ENCODE results near the gene CABLES1. TPM values are rescaled to one million over a fixed set of nuclear protein-coding genes. Genes with fewer than 3 reads are reported as not detected.

The CABLES1 gene
- total and polyA plus RNA-seq, 3 experiments from 2014 or later: 0.30 to 8.9 (median 8.0) TPM

- no peak for DNase-seq
- H3K9me3 ChIP-seq (ENCODE audit: low read length): no peaks in the 10 kb centered on the region
- Mint-ChIP-seq H3K36me3 (peaks cover 0 to 5% (median 0%) of the 10 kb centered on the region in 3 donors), H3K4me3 (no peak overlapping the region), H3K27ac (no peak overlapping the region), H3K27me3 (peaks cover 10 to 28% of the 10 kb centered on the region in 2 donors), H3K4me1 (no peaks in the 10 kb centered on the region), H3K9me3 (peaks cover 0 to 5% (median 0%) of the 10 kb centered on the region in 5 donors)
- ChIA-PET CTCF (no interaction called here), POLR2A (no interaction called here)
- no peaks in the 10 kb centered on the region for H3K4me1 ChIP-seq (ENCODE audit: insufficient read depth, low read length)
- H3K36me3 ChIP-seq (ENCODE audit: insufficient read depth, low read length): no peaks in the 10 kb centered on the region
- no peak overlapping the region for H3K27ac ChIP-seq (ENCODE audit: low read depth, low read length)
- no peaks in the 10 kb centered on the region for H3K27me3 ChIP-seq (ENCODE audit: insufficient read depth, low read length, poor library complexity, severe bottlenecking)
- H3K4me3 ChIP-seq (ENCODE audit: low read length): no peak overlapping the region
Measured at GRCh38 chr18:23209796-23210195, 74.5 kb downstream of the CABLES1 start.

DNA sequence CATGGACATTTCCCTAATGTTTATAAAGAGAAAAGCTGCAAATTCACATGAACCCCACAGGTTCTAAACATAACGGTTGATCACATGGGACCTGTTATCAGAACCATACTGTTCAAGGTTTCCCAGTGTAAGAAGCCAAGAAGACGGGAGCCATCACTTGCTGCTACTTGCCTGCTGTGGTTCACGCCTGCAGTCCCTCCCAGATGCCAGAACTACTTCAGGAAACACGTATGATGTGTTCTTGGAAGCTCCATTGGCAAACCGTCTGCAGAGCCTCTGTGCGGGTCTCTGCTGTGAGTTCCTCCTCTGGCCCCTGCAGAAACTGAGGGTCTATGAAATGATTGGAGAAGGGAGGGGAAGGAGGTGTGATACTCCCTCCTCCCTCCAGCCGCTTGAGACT, 75.2 kb downstream of the CABLES1 start:
- Mint-ChIP-seq H3K27me3 (peaks cover 10 to 28% of the 10 kb centered on the region in 2 donors), H3K27ac (no peak overlapping the region), H3K9me3 (peaks cover 0 to 5% (median 0%) of the 10 kb centered on the region in 5 donors), H3K4me1 (no peaks in the 10 kb centered on the region), H3K4me3 (no peak overlapping the region), H3K36me3 (peaks cover 0 to 5% (median 0%) of the 10 kb centered on the region in 3 donors)
- H3K4me1 ChIP-seq (ENCODE audit: insufficient read depth, low read length): no peaks in the 10 kb centered on the region
- H3K27ac ChIP-seq (ENCODE audit: low read depth, low read length): no peak overlapping the region
- H3K27me3 ChIP-seq (ENCODE audit: insufficient read depth, low read length, poor library complexity, severe bottlenecking): no peaks in the 10 kb centered on the region
- DNase-seq: peak in 1 of 5 donors; percentile 23
- ChIA-PET POLR2A (no interaction called here), CTCF (no interaction called here)
- H3K9me3 ChIP-seq (ENCODE audit: low read length): no peaks in the 10 kb centered on the region
- H3K36me3 ChIP-seq (ENCODE audit: insufficient read depth, low read length): no peaks in the 10 kb centered on the region
- no peak overlapping the region for H3K4me3 ChIP-seq (ENCODE audit: low read length)

GRCh38 chr18:23211146-23211545, 75.9 kb downstream of the CABLES1 start:
- CTCF ChIA-PET: no interaction called here
- no peaks in the 10 kb centered on the region for H3K4me1 Mint-ChIP-seq
- no peak overlapping the region for H3K27ac Mint-ChIP-seq

GRCh38 chr18:23212161-23212560, 76.9 kb downstream of the CABLES1 start:
- no peaks in the 10 kb centered on the region for H3K4me1 Mint-ChIP-seq
- Histone ChIP-seq H3K27ac (ENCODE audit: low read depth, low read length) (no peak overlapping the region), H3K27me3 (ENCODE audit: insufficient read depth, low read length, poor library complexity, severe bottlenecking) (no peaks in the 10 kb centered on the region), H3K4me3 (ENCODE audit: low read length) (no peak overlapping the region), H3K36me3 (ENCODE audit: insufficient read depth, low read length) (no peaks in the 10 kb centered on the region), H3K9me3 (ENCODE audit: low read length) (no peaks in the 10 kb centered on the region), H3K4me1 (ENCODE audit: insufficient read depth, low read length) (no peaks in the 10 kb centered on the region)
- no peak overlapping the region for H3K27ac Mint-ChIP-seq
- peaks cover 0 to 5% (median 0%) of the 10 kb centered on the region in 3 donors for H3K36me3 Mint-ChIP-seq
- peaks cover 0 to 5% (median 0%) of the 10 kb centered on the region in 5 donors for H3K9me3 Mint-ChIP-seq
- peaks cover 6 to 28% of the 10 kb centered on the region in 2 donors for H3K27me3 Mint-ChIP-seq
- POLR2A ChIA-PET: interaction anchor here (0.5 kb wide), 1 partner anchor 12 kb away, joined by 4 read pairs; no protein-coding TSS in a partner anchor
- DNase-seq: no peak
- CTCF ChIA-PET: interaction anchor here (1.3 kb wide), 1 partner anchor 16 kb away, joined by 4 read pairs; no protein-coding TSS in a partner anchor
- no peak overlapping the region for H3K4me3 Mint-ChIP-seq

More at GRCh38 chr18:23211146-23211545, 75.9 kb downstream of the CABLES1 start:
- Mint-ChIP-seq H3K27me3 (peaks cover 9 to 28% of the 10 kb centered on the region in 2 donors), H3K4me3 (no peak overlapping the region), H3K9me3 (peaks cover 0 to 5% (median 0%) of the 10 kb centered on the region in 5 donors), H3K36me3 (peaks cover 0 to 5% (median 0%) of the 10 kb centered on the region in 3 donors)
- no peaks in the 10 kb centered on the region for H3K9me3 ChIP-seq (ENCODE audit: low read length)
- no peak overlapping the region for H3K27ac ChIP-seq (ENCODE audit: low read depth, low read length)
- H3K4me1 ChIP-seq (ENCODE audit: insufficient read depth, low read length): no peaks in the 10 kb centered on the region
- no peaks in the 10 kb centered on the region for H3K36me3 ChIP-seq (ENCODE audit: insufficient read depth, low read length)
- POLR2A ChIA-PET: no interaction called here
- peak in 1 of 5 donors; percentile 28 for DNase-seq
- H3K27me3 ChIP-seq (ENCODE audit: insufficient read depth, low read length, poor library complexity, severe bottlenecking): no peaks in the 10 kb centered on the region
- H3K4me3 ChIP-seq (ENCODE audit: low read length): no peak overlapping the region

DNA sequence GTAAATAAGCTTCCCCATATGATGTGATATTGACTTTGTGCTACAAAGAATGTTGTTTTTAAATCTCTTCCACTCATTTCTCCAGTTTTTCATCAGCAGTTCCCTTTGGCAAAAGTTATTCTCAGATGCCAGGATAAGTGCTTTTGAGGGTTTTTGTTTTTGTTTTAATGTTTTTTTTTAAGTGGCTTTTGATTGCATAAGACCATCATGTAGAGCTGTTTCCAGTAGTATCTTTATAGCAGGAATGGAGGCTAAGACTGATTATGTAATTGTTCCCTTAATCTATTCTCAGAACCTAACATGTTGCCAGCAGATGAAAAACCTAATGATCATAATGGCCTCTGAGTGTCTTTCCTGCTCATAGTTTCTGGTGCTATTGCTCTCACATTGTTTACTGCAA, 77.9 kb downstream of the CABLES1 start:
- no peak for DNase-seq
- Mint-ChIP-seq H3K4me1 (no peaks in the 10 kb centered on the region), H3K27me3 (peaks cover 3 to 24% of the 10 kb centered on the region in 2 donors), H3K4me3 (no peak overlapping the region), H3K27ac (no peak overlapping the region), H3K9me3 (peaks cover 0 to 5% (median 0%) of the 10 kb centered on the region in 5 donors), H3K36me3 (peaks cover 0 to 5% (median 0%) of the 10 kb centered on the region in 3 donors)
- POLR2A ChIA-PET: no interaction called here
- Histone ChIP-seq H3K4me3 (ENCODE audit: low read length) (no peak overlapping the region), H3K36me3 (ENCODE audit: insufficient read depth, low read length) (no peaks in the 10 kb centered on the region), H3K27ac (ENCODE audit: low read depth, low read length) (no peak overlapping the region), H3K4me1 (ENCODE audit: insufficient read depth, low read length) (no peaks in the 10 kb centered on the region), H3K9me3 (ENCODE audit: low read length) (no peaks in the 10 kb centered on the region), H3K27me3 (ENCODE audit: insufficient read depth, low read length, poor library complexity, severe bottlenecking) (no peaks in the 10 kb centered on the region)
- CTCF ChIA-PET: interaction anchor here (1.1 to 1.3 kb wide), 2 partner anchors 10 to 15 kb away, joined by 4 read pairs; no protein-coding TSS in a partner anchor

DNA sequence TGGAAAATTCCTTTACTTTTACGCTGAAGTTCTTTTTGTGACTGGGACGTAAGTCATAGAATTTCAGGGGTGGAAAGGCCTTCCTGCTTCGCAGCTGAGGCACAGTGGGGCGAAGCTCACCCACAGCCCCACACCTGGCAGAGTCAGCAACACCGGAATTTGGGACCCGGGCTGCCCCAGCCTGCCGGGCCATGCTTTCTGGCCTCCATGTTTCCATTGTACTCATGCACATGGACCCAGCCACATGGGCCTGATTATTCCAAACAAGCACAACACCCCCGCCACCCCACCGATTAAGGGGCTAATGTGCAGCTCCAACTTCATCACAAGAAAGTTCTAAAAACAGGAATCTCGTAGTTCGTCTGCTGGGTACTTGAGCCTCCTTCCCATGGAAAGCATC, 82.5 kb downstream of the CABLES1 start:
- Histone ChIP-seq H3K4me1 (ENCODE audit: insufficient read depth, low read length) (no peaks in the 10 kb centered on the region), H3K9me3 (ENCODE audit: low read length) (no peaks in the 10 kb centered on the region), H3K4me3 (ENCODE audit: low read length) (no peak overlapping the region), H3K36me3 (ENCODE audit: insufficient read depth, low read length) (no peaks in the 10 kb centered on the region), H3K27ac (ENCODE audit: low read depth, low read length) (no peak overlapping the region), H3K27me3 (ENCODE audit: insufficient read depth, low read length, poor library complexity, severe bottlenecking) (no peaks in the 10 kb centered on the region)
- Mint-ChIP-seq H3K9me3 (no peaks in the 10 kb centered on the region), H3K27ac (no peak overlapping the region), H3K4me1 (no peaks in the 10 kb centered on the region), H3K4me3 (no peak overlapping the region), H3K36me3 (no peaks in the 10 kb centered on the region), H3K27me3 (no peaks in the 10 kb centered on the region)
- DNase-seq: no peak
- ChIA-PET POLR2A (no interaction called here), CTCF (no interaction called here)

- Histone ChIP-seq H3K4me3 (ENCODE audit: low read length) (no peak overlapping the region), H3K27me3 (ENCODE audit: insufficient read depth, low read length, poor library complexity, severe bottlenecking) (no peaks in the 10 kb centered on the region), H3K27ac (ENCODE audit: low read depth, low read length) (no peak overlapping the region), H3K4me1 (ENCODE audit: insufficient read depth, low read length) (no peaks in the 10 kb centered on the region), H3K9me3 (ENCODE audit: low read length) (no peaks in the 10 kb centered on the region), H3K36me3 (ENCODE audit: insufficient read depth, low read length) (no peaks in the 10 kb centered on the region)
- Mint-ChIP-seq H3K4me1 (no peaks in the 10 kb centered on the region), H3K27ac (no peak overlapping the region), H3K9me3 (no peaks in the 10 kb centered on the region), H3K4me3 (no peak overlapping the region), H3K36me3 (no peaks in the 10 kb centered on the region), H3K27me3 (peaks cover 0 to 2% of the 10 kb centered on the region in 2 donors)
- POLR2A ChIA-PET: no interaction called here
- peak in 1 of 5 donors; percentile 17 for DNase-seq
- CTCF ChIA-PET: interaction anchor here (2.6 kb wide), 1 partner anchor 12 kb away, joined by 7 read pairs; no protein-coding TSS in a partner anchor
Measured at GRCh38 chr18:23220355-23220754, 85.1 kb downstream of the CABLES1 start.

- POLR2A ChIA-PET: interaction anchor here (0.7 kb wide), 1 partner anchor 12 kb away, joined by 4 read pairs; no protein-coding TSS in a partner anchor
- H3K4me1 ChIP-seq (ENCODE audit: insufficient read depth, low read length): no peaks in the 10 kb centered on the region
- H3K9me3 ChIP-seq (ENCODE audit: low read length): no peaks in the 10 kb centered on the region
- DNase-seq: peak in 1 of 5 donors; percentile 2
- Mint-ChIP-seq H3K9me3 (no peaks in the 10 kb centered on the region), H3K36me3 (no peaks in the 10 kb centered on the region), H3K4me3 (no peak overlapping the region), H3K4me1 (peaks cover 0 to 4% (median 0%) of the 10 kb centered on the region in 3 donors), H3K27ac (no peak overlapping the region), H3K27me3 (peaks cover 0 to 2% of the 10 kb centered on the region in 2 donors)
- H3K4me3 ChIP-seq (ENCODE audit: low read length): no peak overlapping the region
- no peaks in the 10 kb centered on the region for H3K27me3 ChIP-seq (ENCODE audit: insufficient read depth, low read length, poor library complexity, severe bottlenecking)
- H3K36me3 ChIP-seq (ENCODE audit: insufficient read depth, low read length): no peaks in the 10 kb centered on the region
- CTCF ChIA-PET: interaction anchor here (0.9 to 1.4 kb wide), 3 partner anchors 10 to 14 kb away, joined by 3 to 4 read pairs (median 3); no protein-coding TSS in a partner anchor
- H3K27ac ChIP-seq (ENCODE audit: low read depth, low read length): no peak overlapping the region
Measured at GRCh38 chr18:23223641-23224040, 88.4 kb downstream of the CABLES1 start.

Data from CD8-positive, alpha-beta memory T cell (primary cell).